Measurements from ENCODE around the gene EIF1B.

EIF1B gene

DNA sequence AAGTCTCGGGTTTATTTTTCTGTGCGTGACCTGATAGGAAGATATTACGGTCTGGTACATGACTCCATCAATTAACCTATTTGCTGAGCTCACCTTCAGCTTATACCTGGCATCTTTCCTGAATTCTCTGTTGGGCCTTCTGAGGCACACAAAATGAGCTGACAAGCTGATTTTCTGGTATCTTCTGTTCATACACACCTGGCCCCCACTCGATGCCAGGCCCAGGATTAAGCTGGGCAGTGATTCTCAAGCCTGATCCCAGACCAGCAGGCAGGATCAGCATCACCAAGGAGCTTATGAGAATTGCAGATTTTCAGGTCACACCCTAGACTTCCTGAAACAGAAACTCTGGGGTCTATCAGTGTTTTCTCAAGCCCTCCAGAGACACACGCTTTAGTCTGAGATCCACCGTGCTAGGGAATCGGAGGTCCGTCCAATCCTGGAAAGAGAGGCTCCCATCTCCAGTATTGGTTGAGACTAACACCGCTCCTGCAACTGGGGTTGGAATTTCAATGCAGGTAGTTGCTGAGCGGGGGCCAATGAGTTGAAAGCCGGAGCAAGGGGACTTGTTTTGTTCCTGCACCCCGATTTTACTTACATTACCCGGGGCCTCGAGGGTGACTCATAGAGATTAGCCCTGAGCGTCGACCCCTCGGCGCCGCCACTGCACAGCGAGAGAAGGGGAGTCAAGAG, 636 bp upstream of the EIF1B start:
- DNase-seq (ENCODE audit: low read depth, low spot score), result no peak

GRCh38 chr3:40309925-40310695, 603 bp downstream of the EIF1B start:
- DNase-seq (ENCODE audit: low read depth, low spot score), result no peak

- no peak for DNase-seq (ENCODE audit: low read depth, low spot score)
Observed at GRCh38 chr3:40310705-40311104, 1.2 kb downstream of the EIF1B start.

GRCh38 chr3:40312661-40313226, 3.2 kb downstream of the EIF1B start:
- no peak for DNase-seq (ENCODE audit: low read depth, low spot score)

- no peak for DNase-seq (ENCODE audit: low read depth, low spot score)
Observed at GRCh38 chr3:40313975-40314860, 4.7 kb downstream of the EIF1B start.

- no peak for DNase-seq (ENCODE audit: low read depth, low spot score)
Observed at GRCh38 chr3:40317061-40317855, 7.8 kb downstream of the EIF1B start.

GRCh38 chr3:40321818-40322217, 12.3 kb downstream of the EIF1B start:
- DNase-seq (ENCODE audit: low read depth, low spot score), result no peak

- no peak for DNase-seq (ENCODE audit: low read depth, low spot score)
Observed at GRCh38 chr3:40323946-40324345, 14.4 kb downstream of the EIF1B start.

DNA sequence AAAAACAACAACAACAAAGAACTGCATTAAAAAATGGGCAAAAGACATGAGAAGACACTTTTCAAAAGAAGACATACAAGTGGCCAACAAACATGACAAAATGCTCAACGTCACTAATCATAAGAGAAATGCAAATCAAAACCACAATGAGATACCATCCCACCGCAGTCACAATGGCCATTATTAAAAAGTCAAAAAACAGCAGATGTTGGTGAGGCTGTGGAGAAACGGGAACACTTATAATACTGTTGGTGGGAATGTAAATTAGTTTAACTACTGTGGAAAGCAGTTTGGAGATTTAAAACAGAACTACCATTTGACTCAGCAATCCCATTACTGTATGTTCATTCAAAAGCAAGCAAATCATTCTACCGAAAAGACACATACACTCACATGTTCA, 15.1 kb downstream of the EIF1B start:
- no peak for DNase-seq (ENCODE audit: low read depth, low spot score)

- DNase-seq (ENCODE audit: low read depth, low spot score), result no peak
Observed at GRCh38 chr3:40325465-40325864, 16.0 kb downstream of the EIF1B start.

DNA sequence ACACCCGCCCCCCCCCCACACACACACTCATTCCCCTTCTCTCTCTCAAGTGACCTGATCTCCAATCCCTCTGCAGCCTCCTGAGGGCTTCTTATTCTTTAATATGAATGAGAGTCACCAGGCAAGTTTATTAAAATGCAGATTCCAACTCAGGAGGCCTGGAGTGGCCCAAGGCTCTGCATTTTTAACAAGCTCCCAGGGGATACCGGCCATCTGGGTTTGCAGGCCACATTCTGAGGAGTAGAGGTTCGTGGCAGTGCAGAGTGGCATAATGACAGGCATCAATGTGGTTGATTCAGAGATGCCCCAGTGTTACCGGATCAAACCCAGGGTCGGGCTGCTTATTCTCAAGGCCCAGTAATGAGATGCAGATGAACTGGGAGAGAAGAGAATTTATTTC, 18.9 kb downstream of the EIF1B start:
- no peak for DNase-seq (ENCODE audit: low read depth, low spot score)

- DNase-seq (ENCODE audit: low read depth, low spot score), result no peak
Observed at GRCh38 chr3:40329071-40329470, 19.6 kb downstream of the EIF1B start.

DNA sequence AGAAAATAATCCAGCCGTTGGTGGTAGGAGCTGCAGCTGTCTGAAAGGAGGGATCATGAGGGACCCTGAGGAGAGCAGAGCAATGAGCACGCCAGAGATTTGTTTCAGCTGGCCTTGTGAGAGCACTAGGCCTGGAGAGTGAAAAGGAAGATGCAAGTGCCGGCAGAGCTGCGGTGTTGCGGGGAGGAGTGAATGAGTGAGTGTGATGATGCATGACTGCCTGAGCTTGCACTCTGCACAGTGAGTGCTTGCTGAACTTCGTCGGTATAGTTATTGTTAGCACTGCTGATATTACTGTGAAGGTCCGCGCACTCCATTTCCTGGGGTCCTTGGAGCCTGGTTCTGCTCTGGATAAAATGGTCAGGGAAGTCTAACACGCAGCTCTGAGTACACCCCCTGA, 23.2 kb downstream of the EIF1B start:
- no peak for DNase-seq (ENCODE audit: low read depth, low spot score)

- DNase-seq (ENCODE audit: low read depth, low spot score), result no peak
Observed at GRCh38 chr3:40333416-40333815, 23.9 kb downstream of the EIF1B start.

DNA sequence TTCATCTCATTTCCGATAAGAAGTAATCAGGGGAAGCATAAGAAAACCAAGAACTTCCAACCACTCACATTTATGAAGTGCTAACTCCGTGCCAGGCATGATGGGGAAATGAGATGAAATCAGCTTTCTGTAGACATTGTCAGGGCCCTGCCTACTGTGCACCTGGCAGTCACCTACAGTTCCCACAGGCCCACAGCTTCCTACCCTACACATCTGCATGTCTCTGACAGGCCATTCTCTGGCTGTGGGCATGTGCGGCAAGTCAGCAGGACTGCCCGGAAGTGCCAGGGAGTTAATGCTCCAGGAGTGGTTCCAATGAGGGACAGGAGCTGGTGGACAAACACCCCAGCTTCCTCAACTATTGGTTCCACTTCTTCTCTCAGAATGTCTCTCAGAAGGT, 24.3 kb downstream of the EIF1B start:
- DNase-seq (ENCODE audit: low read depth, low spot score), result no peak

DNA sequence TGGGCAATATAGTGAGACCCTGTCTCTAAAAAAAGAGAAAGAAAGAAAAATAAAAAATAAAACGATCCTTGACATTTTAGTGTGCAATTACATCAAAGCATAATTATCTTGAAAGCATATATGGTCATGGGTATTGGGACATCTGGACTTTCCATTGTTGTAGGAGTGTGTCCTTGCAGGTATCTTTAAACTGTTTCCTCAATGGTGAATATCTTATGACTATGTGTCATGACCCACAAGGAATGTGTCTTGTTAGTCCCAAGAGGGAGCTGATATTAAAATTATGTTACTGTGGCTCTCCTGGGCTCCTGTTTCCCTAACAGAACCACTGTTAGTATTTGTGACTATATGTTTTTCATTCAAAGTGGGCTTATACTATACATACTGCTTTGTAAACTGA, 26.6 kb downstream of the EIF1B start:
- no peak for DNase-seq (ENCODE audit: low read depth, low spot score)

GRCh38 chr3:40336511-40337135, 27.1 kb downstream of the EIF1B start:
- no peak for DNase-seq (ENCODE audit: low read depth, low spot score)

GRCh38 chr3:40337136-40338108, 27.9 kb downstream of the EIF1B start:
- no peak for DNase-seq (ENCODE audit: low read depth, low spot score)

DNA sequence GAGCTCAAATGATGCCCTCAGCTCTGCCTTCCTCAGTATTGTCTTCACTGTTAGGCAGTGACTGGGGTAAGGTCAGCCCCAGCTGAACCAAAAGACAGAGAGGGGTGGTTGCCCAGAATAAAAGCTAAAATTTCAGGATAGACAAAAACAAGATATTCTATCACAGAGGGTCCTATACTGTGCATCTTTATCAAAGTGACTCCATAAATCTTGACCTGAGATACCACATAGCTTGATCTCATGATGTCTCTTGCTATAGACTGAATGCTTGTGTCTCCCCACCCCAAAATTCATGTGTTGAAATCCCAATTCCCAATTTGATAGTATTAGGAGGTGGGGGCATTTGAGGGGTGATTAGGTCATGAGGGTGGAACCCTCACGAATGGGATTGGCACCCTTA, 30.4 kb downstream of the EIF1B start:
- no peak for DNase-seq (ENCODE audit: low read depth, low spot score)

All from brain pericyte (primary cell).